Measurements from ENCODE around the gene TP53AIP1. TPM values are rescaled to one million over a fixed set of nuclear protein-coding genes. Genes with fewer than 3 reads are reported as not detected.

TP53AIP1 gene
- total RNA-seq, 6 experiments from 2014 or later, result 0.22 TPM; not detected in 5

- no peak for DNase-seq
- H3K27ac ChIP-seq, result no peak overlapping the region
- H3K4me1 ChIP-seq, result no peaks in the 10 kb centered on the region
- H3K27me3 ChIP-seq, result no peaks in the 10 kb centered on the region
- TF ChIP-seq POLR2A (IDR thresholded peaks at IDR 0.05) (no peak), CTCF (IDR thresholded peaks at IDR 0.05) (no peak)
- no peak overlapping the region for H3K4me3 ChIP-seq
- WGBS (ENCODE audit: insufficient coverage, low coverage, low lambda C conversion rate, missing lambda C conversion rate), result 84% methylated on average over 4 of the region's 7 CpGs
- intact Hi-C loops (cut with DNase I), result no loop called here
- no peaks in the 10 kb centered on the region for H3K36me3 ChIP-seq
- ATAC-seq, result no peak
- no peaks in the 10 kb centered on the region for H3K9me3 ChIP-seq
These were observed 8.3 kb downstream of the TP53AIP1 start for GRCh38 chr11:128934351-128934750.

- intact Hi-C loops (cut with DNase I), result no loop called here
- H3K4me1 ChIP-seq, result no peaks in the 10 kb centered on the region
- no peak for TF ChIP-seq CTCF (IDR thresholded peaks at IDR 0.05)
- no peak for TF ChIP-seq POLR2A (IDR thresholded peaks at IDR 0.05)
- no peaks in the 10 kb centered on the region for H3K27me3 ChIP-seq
- no peak for ATAC-seq
- WGBS (ENCODE audit: insufficient coverage, low coverage, low lambda C conversion rate, missing lambda C conversion rate), result 79% methylated on average over 5 of the region's 7 CpGs
- H3K4me3 ChIP-seq, result no peak overlapping the region
- no peaks in the 10 kb centered on the region for H3K36me3 ChIP-seq
- no peak for DNase-seq
- no peak overlapping the region for H3K27ac ChIP-seq
- H3K9me3 ChIP-seq, result no peaks in the 10 kb centered on the region
These were observed 9.0 kb downstream of the TP53AIP1 start for GRCh38 chr11:128933481-128934178.

- WGBS (ENCODE audit: insufficient coverage, low coverage, low lambda C conversion rate, missing lambda C conversion rate), result 90% methylated on average over 5 of the region's 6 CpGs
- Histone ChIP-seq H3K4me1 (no peaks in the 10 kb centered on the region), H3K4me3 (no peak overlapping the region), H3K9me3 (no peaks in the 10 kb centered on the region), H3K36me3 (no peaks in the 10 kb centered on the region), H3K27ac (no peak overlapping the region), H3K27me3 (no peaks in the 10 kb centered on the region)
- ATAC-seq (no peak), DNase-seq (no peak)
- intact Hi-C loops (cut with DNase I), result no loop called here
- TF ChIP-seq POLR2A (IDR thresholded peaks at IDR 0.05) (no peak), CTCF (IDR thresholded peaks at IDR 0.05) (no peak)
These were observed 11.0 kb downstream of the TP53AIP1 start for GRCh38 chr11:128931668-128932067.

GRCh38 chr11:128931066-128931465 is 11.6 kb downstream of the TP53AIP1 start:
- Histone ChIP-seq H3K4me1 (no peaks in the 10 kb centered on the region), H3K36me3 (no peaks in the 10 kb centered on the region), H3K27ac (no peak overlapping the region), H3K27me3 (no peaks in the 10 kb centered on the region), H3K4me3 (no peak overlapping the region), H3K9me3 (no peaks in the 10 kb centered on the region)
- ATAC-seq (no peak), DNase-seq (no peak)
- 61% methylated on average over 3 of the region's 3 CpGs for WGBS (ENCODE audit: insufficient coverage, low coverage, low lambda C conversion rate, missing lambda C conversion rate)
- intact Hi-C loops (cut with DNase I), result no loop called here
- TF ChIP-seq CTCF (IDR thresholded peaks at IDR 0.05), result no peak
- no peak for TF ChIP-seq POLR2A (IDR thresholded peaks at IDR 0.05)
